ENCODE data around the gene GATA6. TPM values are rescaled to one million over a fixed set of nuclear protein-coding genes. Genes with fewer than 3 reads are reported as not detected.
A peak's percentile ranks its signal among the peaks of the same experiment; 100 is the strongest.

The GATA6 gene
- total and polyA plus RNA-seq, 2 of the 8 experiments (the other 6 are each of a cell fraction or from before 2014, with no cell fraction given): 0.09 TPM; not detected in 1

DNA sequence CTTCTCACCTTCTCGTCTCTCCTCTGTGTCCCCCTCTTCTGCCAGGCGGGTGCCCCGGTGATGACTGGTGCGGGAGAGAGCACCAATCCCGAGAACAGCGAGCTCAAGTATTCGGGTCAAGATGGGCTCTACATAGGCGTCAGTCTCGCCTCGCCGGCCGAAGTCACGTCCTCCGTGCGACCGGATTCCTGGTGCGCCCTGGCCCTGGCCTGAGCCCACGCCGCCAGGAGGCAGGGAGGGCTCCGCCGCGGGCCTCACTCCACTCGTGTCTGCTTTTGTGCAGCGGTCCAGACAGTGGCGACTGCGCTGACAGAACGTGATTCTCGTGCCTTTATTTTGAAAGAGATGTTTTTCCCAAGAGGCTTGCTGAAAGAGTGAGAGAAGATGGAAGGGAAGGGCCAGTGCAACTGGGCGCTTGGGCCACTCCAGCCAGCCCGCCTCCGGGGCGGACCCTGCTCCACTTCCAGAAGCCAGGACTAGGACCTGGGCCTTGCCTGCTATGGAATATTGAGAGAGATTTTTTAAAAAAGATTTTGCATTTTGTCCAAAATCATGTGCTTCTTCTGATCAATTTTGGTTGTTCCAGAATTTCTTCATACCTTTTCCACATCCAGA is 31.3 kb downstream of the GATA6 start:
- POLR2A ChIA-PET (ENCODE audit: partially characterized antibody): no interaction called here
- no peak overlapping the region for H3K23ac ChIP-seq (ENCODE audit: insufficient read length)
- TF ChIP-seq CTBP2 (IDR thresholded peaks at IDR 0.05; ENCODE audit: borderline replicate concordance, insufficient read depth, insufficient read length, low read length) (no peak), SIN3A (conservative IDR thresholded peaks at IDR 0.05 in 1 of 2, IDR thresholded peaks at IDR 0.05 in 1 of 2; ENCODE audit: low read depth in 1 of 2, low read length in 2 of 2) (no peak), JUN (IDR thresholded peaks at IDR 0.05; ENCODE audit: low read depth, low read length) (no peak), YY1 (IDR thresholded peaks at IDR 0.05; ENCODE audit: low read depth, low read length) (no peak), POLR2AphosphoS5 (IDR thresholded peaks at IDR 0.05; ENCODE audit: low read depth, low read length) (no peak), TAF1 (IDR thresholded peaks at IDR 0.05; ENCODE audit: low read depth, low read length) (no peak), RNF2 (IDR thresholded peaks at IDR 0.05; ENCODE audit: borderline replicate concordance, low read depth, low read length, missing control alignments, poor library complexity, severe bottlenecking) (no peak), CHD1 (IDR thresholded peaks at IDR 0.05; ENCODE audit: low read depth, low read length) (no peak), SRF (IDR thresholded peaks at IDR 0.05; ENCODE audit: low read depth, low read length) (no peak), TEAD4 (IDR thresholded peaks at IDR 0.05; ENCODE audit: low read depth, low read length) (no peak)
- TF ChIP-seq, protein P1, sequence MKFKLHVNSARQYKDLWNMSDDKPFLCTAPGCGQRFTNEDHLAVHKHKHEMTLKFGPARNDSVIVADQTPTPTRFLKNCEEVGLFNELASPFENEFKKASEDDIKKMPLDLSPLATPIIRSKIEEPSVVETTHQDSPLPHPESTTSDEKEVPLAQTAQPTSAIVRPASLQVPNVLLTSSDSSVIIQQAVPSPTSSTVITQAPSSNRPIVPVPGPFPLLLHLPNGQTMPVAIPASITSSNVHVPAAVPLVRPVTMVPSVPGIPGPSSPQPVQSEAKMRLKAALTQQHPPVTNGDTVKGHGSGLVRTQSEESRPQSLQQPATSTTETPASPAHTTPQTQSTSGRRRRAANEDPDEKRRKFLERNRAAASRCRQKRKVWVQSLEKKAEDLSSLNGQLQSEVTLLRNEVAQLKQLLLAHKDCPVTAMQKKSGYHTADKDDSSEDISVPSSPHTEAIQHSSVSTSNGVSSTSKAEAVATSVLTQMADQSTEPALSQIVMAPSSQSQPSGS (IDR thresholded peaks at IDR 0.05; ENCODE audit: low read length): no peak

More for the DNA sequence above, 31.3 kb downstream of the GATA6 start:
- no peak overlapping the region for H4K91ac ChIP-seq (replicated peaks; ENCODE audit: insufficient read length, low read length)
- no peak overlapping the region for H2BK5ac ChIP-seq (ENCODE audit: low read depth, low read length)
- no peak for DNase-seq (ENCODE audit: low read depth in 1 of 2, low spot score in 2 of 2)
- H2BK120ac ChIP-seq (replicated peaks; ENCODE audit: low read depth, low read length): no peak overlapping the region
- no peak overlapping the region for H3K56ac ChIP-seq (replicated peaks; ENCODE audit: insufficient read length, low read depth, low read length)
- H2AFZ ChIP-seq (ENCODE audit: low read length): peak overlapping the region; percentile 27; the same call in 1 of the 2 replicates
- FAIRE-seq: no peak
- H3K9ac ChIP-seq (replicated peaks in 1 of 4; ENCODE audit: extremely low read depth in 1 of 4, low read depth in 3 of 4, low read length in 3 of 4): no peak overlapping the region
- no peak overlapping the region for H4K5ac ChIP-seq (ENCODE audit: insufficient read length, low read depth, low read length)
- no peak overlapping the region for H2BK15ac ChIP-seq (ENCODE audit: low read length)
- no peak overlapping the region for H2BK12ac ChIP-seq (ENCODE audit: low read depth, low read length)
- H4K8ac ChIP-seq (ENCODE audit: extremely low read depth, insufficient read depth, low read length): no peak overlapping the region
- H2BK20ac ChIP-seq (ENCODE audit: low read length): no peak overlapping the region
- H4K20me1 ChIP-seq (replicated peaks in 1 of 2; ENCODE audit: control insufficient read depth in 1 of 2, insufficient read depth in 2 of 2, low read length in 2 of 2): no peaks in the 10 kb centered on the region
- no peaks in the 10 kb centered on the region for H3K79me1 ChIP-seq (ENCODE audit: low read depth, low read length)
- H3K27ac ChIP-seq (ENCODE audit: low read depth, low read length): no peak overlapping the region
- H3K27me3 ChIP-seq (replicated peaks in 1 of 4; ENCODE audit: control insufficient read depth in 3 of 4, extremely low read depth in 1 of 4, insufficient read depth in 3 of 4, low read length in 3 of 4): no peaks in the 10 kb centered on the region; a peak in 2 of 7 replicates
- H3K4me3 ChIP-seq (ENCODE audit: extremely low read depth in 1 of 4, insufficient read depth in 2 of 4, low read depth in 3 of 4, low read length in 4 of 4): no peak overlapping the region
- H3K23me2 ChIP-seq (ENCODE audit: low read depth, low read length): no peaks in the 10 kb centered on the region
- H3K79me2 ChIP-seq (ENCODE audit: control insufficient read depth in 1 of 2, insufficient read depth in 2 of 2, low read length in 2 of 2): no peaks in the 10 kb centered on the region
- H3K4me1 ChIP-seq (replicated peaks in 1 of 4; ENCODE audit: control insufficient read depth in 3 of 4, insufficient read depth in 4 of 4, low read length in 3 of 4): peaks cover 0 to 3% (median 1%) of the 10 kb centered on the region in 4 experiments; a peak in 2 of 7 replicates
- H3K9me3 ChIP-seq (ENCODE audit: insufficient read depth in 2 of 2, low read depth in 1 of 2, low read length in 1 of 2): no peaks in the 10 kb centered on the region
- CTCF ChIA-PET (ENCODE audit: partially characterized antibody): interaction anchor here (0.6 to 1.2 kb wide), 3 partner anchors 15 to 308 kb away, joined by 3 to 5 read pairs (median 3); no protein-coding TSS in a partner anchor
- H2AK5ac ChIP-seq (ENCODE audit: low read depth, low read length): no peak overlapping the region
- no peak overlapping the region for H3K18ac ChIP-seq (ENCODE audit: extremely low read depth, low read length)
- no peaks in the 10 kb centered on the region for H3K36me3 ChIP-seq (ENCODE audit: control insufficient read depth in 2 of 4, insufficient read depth in 4 of 4, low read length in 3 of 4)
- H3K14ac ChIP-seq (ENCODE audit: insufficient read length): no peak overlapping the region
- H3K4me2 ChIP-seq (ENCODE audit: insufficient read depth in 1 of 2, low read depth in 2 of 2, low read length in 2 of 2): no peak overlapping the region; a peak in 1 of 4 replicates
- 85% methylated on average over 28 of the region's 32 CpGs; no CpG with 5 or more reads in 1 of the 2 experiments for WGBS, 2 experiments (ENCODE audit: extremely low coverage in 1 of 2, insufficient coverage in 1 of 2, insufficient read length in 1 of 2, insufficient replicate concordance in 2 of 2, low coverage in 1 of 2, low lambda C conversion rate in 2 of 2, missing lambda C conversion rate in 1 of 2)
- no peak overlapping the region for H3K4ac ChIP-seq (replicated peaks; ENCODE audit: insufficient read length, low read depth, low read length)
